Ureter (tissue), 1 donor: ENCODE data around the gene ME2. TPM values are rescaled to one million over a fixed set of nuclear protein-coding genes. Genes with fewer than 3 reads are reported as not detected.
"Not testable (repeated sequence)": the region's sequence is repeated elsewhere in the genome, so short reads cannot be mapped to it uniquely, and the experiment has no call there.

Experiments
- DNase-seq: peaks from one replicate; pipeline ENCODE4 v3.0.0-alpha.2; 2020; ENCODE audit warnings: low spot score
- total RNA-seq: library from RNA; stranded (reverse); gene quantifications from one replicate; pipeline ENCODE4 v1.2.4, GENCODE V29; 2023
- donor health status: DM: yes; HTN: yes; CAD: no.

ME2 gene
- total RNA-seq, 1 donor from 2014 or later = 44.5 TPM

DNA sequence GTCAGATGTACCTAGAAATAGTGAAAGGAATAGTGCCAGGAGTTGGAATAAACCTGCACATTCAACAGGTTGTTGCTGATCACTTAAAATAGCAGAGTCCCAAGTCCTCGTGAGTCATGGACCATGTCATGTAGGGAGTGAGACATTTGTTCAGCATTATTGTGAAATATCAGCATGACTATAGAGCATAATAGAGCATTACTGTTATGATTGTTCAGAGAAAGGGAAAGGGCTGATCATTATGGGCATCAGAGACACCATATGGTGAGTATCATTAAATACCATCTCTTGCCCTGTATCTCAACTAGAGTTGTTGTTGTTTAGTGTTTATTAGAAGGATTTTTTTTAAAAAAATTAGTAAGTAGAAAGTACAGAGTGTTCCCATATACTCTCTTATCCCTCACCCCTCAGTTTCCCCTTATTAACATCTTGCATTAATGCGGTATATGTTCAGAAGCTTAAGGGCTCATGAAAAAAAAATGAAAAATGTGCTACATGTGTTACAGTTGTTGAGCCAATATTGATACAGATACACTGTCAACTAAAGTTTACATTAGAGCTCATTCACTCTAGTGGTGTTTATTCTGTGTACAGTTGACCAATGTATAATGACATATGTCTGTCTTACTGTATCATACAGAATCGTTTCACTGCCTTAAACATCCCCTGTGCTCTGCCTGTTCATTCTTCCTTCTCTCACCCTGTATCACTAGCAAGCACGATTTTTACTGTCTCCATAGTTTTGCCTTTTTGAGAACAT, 94.6 kb downstream of the ME2 start:
- DNase-seq = no peak

DNA sequence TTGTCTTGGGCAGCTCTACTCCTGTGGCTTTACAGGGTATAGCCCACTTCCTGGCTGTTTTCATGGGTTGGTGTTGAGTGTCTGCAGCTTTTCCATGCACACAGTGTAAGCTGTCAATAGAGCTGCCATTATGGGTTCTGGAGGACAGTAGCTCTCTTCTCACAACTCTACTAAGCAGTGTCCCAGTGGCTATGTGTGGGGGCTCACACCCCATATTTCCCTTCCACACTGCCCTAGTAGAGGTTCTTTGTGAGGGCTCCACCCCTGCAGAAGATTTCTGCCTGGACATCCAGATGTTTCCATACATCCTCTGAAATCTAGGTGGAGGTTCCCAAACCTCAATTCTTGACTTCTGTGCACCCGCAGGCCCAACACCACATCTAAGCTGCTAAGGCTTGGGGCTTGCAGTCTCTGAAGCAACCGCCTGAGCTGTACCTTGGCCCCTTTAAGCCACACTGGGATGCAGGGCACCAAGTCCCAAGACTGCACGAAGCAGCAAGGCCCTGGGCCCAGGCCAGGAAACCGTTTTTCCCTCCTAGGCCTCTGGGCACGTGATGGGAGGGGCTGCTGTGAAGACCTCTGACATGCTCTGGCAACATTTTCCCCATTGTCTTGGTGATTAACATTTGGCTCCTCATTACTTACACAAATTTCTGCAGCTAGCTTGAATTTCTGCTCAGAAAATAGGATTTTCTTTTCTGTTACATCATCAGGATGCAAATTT, 98.3 kb downstream of the ME2 start:
- DNase-seq = no peak

DNA sequence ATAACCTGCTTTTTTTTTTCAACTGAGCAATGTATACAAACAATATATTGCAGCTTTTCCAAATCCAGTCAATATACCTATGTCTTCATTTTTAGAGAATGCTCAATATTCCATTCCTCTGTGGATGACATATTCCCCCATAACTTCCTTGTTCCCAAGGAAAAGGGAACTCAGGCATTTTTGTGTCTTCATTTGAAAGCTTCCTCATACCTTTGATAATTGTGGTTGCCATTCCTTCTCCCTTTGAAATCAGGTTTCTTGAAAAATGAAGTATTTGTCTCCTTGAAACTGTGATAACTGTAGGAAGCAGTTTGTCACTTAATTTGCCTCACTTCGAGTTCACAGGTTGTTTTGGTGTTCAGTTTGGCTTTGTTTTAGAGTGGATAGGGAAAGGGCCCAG, 102.5 kb downstream of the ME2 start:
- no peak for DNase-seq

DNA sequence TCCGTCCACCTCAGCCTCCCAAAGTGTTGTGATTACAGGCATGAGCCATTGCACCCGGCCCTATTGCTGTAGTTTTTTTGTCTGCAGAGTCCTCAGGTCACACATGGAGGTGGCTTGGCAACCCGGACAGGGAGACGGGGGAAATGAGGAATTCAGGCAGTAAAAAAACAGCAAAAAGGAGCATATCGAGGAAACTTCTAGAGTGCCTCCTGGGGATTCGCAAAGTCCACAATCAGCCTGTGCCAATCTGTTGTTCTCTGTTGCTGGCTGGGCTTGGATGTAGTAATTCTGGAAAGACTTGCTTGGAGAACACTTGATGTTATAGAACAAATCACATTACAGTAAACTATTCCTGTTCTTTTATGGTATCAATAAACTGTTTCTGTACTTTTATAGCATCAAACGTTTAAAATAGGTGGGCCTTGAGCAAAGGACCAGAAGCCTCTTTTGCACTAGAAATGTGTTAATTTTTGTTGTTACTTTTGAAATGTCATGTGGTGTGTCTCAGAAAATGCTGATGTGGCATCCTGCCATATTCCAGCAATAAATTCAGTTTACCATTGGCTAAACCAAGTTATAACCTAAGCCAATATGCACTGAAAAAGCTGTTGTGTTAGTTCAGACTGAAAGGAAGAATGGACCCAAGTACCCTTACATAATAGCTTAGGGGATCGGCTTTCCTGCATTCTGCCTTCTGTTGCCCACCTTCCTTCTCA, 103.3 kb downstream of the ME2 start:
- no peak for DNase-seq

DNA sequence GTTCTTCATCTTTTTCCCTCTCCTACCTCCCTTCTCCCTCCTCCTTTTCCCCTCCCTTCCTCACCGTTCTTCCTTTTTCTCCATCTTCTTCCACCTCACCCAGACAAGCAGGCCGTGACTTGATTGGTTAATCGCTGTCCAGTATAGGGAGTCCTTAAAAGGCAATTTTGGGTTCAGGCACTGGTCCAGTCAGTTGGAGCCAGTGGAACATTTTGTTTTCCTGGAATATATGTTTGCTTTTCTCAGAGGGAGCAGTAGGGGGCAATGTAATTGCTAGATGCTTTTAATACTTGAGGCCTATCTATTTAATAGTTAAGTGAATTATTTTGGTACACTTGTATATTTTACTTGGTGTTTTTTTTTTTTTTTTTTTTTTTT, 103.9 kb downstream of the ME2 start:
- DNase-seq = no peak

DNA sequence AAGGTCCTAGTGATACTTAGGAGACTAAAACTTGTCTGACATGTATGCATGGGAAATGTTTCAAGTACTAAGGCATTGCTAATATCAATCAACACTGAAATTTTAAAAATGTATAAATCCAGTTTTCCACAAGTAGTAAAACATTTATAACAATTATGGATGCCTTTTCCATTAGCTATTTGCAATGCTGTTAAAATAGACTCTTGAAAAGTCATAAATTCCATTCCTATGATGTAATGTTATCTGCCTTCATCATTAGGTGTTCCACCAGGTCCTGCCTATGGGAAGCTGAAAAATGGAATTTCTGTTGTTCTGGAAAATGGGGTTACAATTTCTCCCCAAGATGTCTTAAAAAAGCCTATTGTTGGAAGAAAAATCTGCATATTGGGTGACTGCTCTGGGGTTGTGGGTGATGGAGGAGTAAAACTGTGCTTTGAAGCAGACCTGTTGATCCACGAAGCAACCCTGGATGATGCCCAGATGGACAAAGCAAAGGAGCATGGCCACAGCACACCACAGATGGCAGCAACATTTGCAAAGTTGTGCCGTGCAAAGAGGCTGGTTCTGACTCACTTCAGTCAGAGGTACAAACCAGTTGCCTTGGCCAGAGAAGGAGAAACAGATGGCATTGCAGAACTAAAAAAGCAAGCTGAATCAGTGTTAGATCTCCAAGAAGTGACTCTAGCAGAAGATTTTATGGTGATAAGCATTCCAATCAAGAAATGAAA, 107.6 kb downstream of the ME2 start:
- no peak for DNase-seq

DNA sequence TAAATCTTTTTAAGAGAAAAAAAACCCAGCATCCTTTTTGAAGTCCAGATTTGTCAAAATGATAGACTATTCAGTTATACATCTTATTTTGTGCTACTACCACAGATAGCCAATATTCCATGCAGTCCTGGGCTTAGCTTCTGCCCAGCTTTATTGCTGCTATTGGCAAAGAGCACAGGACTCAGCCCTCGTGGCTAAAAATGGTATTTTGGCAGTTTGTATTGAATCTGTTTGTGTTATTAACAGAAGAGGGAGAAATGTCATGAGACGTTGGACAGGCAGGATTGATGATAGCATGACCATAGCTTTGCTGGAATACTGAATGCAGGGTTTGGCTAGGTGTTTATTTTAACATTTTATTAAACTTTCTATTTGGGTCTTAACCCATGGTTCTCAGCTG, 108.3 kb downstream of the ME2 start:
- DNase-seq = no peak

DNA sequence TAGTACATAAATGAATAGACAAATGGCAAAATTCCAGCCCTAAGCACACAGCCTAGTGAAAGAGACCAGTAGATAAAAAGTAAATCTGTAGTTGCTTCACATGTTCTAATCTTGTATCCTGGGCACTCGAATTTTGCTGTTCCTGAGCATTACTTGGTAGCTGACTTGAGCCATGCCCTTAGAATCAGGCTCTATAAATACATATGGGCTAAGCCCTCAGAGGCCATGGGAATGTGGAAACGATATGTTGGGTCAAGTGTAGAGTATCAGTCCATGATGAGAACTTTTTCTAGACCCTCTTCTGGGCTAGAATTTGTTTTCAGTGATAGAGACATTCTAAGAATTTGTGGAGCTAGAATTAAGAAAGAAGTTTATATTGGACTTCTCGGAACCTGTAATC, 110.8 kb downstream of the ME2 start:
- no peak for DNase-seq

DNA sequence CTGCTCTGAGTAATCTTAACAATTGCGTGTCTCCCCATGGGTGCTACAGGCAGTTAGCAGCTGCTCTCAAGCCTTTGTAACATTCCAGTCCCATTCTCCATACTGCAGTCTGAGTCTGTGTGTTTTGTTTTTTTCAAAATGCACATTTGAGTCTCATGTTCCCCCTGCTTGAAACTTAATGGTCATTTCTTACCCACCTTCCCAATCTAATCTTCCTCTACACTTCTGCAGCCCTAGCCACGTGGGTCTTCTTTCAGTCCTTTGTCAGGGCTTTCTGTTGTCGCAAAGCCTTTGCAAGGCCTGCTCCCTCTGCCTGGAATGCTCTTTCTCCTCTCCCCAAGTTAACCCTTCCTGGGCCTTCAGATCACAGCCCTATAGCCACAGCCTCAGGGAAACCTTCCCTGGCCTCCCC, 113.4 kb downstream of the ME2 start:
- DNase-seq = no peak

DNA sequence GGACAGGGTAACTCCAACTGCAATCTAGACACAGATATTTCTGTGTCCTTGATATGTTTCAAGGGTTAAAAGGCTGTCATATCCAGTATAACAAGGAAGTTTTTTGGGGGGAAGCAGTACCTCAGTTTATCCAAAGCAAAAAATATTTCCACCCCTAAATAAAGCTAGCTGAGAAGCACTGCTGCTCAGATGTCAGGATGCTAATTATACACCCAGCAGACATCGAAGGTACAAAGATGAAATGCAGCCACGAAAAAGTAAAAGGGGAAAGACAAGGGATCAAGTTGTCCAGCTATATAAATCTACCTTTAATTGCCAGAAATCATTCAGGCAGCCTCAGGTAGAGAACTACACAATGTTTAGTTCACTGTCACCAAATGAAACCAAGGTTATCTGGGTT, 115.1 kb downstream of the ME2 start:
- no peak for DNase-seq

DNA sequence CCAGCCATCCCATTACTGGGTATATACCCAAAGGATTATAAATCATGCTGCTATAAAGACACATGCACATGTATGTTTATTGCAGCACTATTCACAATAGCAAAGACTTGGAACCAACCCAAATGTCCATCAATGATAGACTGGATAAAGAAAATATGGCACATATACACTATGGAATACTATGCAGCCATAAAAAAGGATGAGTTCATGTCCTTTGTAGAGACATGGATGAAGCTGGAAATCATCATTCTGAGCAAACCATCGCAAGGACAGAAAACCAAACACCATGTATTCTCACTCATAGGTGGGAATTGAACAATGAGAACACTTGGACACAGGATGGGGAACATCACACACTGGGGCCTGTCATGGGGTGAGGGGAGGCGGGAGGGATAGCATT, 124.3 kb downstream of the ME2 start:
- DNase-seq = not testable (repeated sequence)

Other genes starting within 250 kb of the ME2 start
- 1.9 TPM for gene MRO, start 59.1 kb upstream of the ME2 start, total RNA-seq
- 9.6 TPM for gene ELAC1, start 88.9 kb downstream of the ME2 start, total RNA-seq
- gene SMAD4, start 151.1 kb downstream of the ME2 start, total RNA-seq = 118 TPM